HG02885 (cell line): ENCODE measurements around the gene GATAD2A.

ENCODE experiments used
- ATAC-seq: cut with Tn5 transposase; IDR thresholded peaks from one replicate; pipeline ENCODE4 v1.9.1; 2021; ENCODE audit warnings: mild to moderate bottlenecking; ENCODE audit not compliant: unreplicated experiment, poor library complexity

GATAD2A gene

DNA sequence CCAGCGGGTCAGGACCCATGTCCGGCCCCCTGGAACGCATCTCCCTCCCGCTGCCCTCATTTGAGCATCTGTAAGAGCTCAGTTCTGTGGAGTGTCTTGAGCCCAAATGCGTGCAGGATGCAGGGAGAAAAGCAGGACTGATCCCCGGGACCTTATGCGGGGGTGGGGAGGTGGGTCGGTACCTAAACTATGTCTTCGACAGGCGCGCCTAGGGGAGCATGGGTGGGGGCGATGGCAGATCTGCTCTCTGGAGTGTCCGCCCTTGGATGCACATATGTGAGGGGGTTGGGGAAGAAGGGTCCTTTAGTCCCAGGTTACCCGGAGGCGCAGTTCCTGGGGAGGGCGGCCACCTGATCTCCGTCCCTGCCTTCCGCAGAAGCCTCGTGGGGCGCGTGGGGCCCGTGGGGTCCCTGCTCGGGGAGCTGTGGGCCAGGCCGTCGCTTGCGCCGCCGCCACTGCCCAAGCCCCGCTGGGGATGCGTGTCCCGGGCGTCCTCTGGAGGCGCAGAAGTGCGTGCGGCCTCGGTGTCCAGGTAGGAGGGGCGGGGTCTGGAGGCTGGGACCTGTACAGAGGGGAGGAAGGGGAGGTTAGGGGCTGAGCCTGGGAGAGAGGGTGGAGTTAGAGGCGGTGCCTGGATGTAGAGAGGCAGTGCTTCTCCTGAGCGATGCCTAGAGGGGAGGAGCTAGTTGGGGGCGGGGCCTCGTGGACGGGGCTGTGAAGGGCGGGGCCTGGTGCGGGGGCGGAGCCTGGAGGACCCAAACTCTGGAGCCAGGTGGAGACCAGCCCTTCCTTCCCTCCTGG lies 135.4 kb downstream of the GATAD2A start:
- peak; percentile 77 for ATAC-seq

DNA sequence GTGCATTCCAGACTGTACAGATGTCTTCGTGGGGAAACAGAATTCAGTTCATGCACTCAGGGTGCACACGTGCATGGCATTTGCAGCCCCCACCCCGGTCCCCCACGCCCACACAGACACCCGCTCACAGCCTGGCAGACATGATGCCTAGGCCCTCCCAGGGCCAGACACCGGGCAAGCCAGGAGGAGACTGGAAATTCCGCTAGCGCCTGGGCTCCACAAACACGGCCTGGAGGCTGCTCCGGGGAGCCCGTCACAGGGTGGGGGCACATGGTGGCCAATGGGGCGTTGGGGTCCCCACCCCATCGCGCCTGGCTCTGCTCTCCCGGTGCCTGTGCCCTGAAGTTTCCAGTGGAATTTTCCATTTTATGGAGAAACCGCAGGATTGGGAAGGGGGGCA lies 136.1 kb downstream of the GATAD2A start:
- no peak for ATAC-seq

DNA sequence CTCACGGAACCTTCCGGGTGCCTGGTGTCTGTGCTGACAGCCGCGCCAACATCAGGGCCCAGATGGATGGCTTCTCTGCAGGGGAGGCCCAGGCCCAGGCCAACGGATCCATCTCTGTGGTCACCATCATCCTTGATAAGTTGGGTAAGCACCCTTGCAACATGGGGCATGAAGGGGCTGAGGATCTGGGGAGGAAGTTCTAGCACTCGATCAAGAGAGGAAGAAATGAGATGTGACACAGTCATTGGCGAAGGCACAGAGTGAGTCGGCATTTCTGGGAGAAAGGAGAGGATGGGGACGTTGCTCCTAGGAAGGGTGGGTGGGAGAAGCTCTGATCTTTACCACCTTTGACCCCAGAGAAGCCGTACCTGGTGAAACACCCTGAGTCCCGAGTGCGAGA lies 137.0 kb downstream of the GATAD2A start:
- ATAC-seq: no peak

DNA sequence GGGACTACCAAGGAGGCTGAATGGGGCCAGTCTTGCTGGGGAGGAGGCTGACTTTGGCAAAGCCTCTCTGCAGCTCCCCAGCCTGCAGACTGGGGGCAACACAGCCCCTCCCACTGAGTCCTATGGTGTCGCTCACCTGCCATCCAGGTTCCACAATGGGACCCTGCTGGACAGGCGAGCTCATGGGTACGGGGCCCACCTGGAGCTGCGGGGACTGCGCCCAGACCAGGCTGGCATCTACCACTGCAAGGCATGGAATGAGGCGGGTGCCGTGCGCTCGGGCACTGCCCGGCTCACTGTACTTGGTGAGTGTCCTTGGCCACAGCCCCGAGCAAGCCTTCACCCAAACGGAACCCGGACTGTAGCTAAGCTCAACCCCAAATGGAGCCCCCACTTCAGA lies 137.6 kb downstream of the GATAD2A start:
- ATAC-seq: no peak

DNA sequence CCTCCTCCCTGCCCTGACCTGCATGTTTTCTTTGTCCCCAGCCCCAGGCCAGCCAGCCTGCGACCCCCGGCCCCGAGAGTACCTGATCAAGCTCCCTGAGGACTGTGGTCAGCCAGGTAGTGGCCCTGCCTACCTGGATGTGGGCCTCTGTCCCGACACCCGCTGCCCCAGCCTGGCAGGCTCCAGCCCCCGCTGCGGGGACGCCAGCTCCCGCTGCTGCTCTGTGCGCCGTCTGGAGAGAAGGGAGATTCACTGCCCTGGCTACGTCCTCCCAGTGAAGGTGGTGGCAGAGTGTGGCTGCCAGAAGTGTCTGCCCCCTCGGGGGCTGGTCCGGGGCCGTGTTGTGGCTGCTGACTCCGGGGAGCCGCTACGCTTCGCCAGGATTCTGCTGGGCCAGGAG lies 138.2 kb downstream of the GATAD2A start:
- no peak for ATAC-seq

DNA sequence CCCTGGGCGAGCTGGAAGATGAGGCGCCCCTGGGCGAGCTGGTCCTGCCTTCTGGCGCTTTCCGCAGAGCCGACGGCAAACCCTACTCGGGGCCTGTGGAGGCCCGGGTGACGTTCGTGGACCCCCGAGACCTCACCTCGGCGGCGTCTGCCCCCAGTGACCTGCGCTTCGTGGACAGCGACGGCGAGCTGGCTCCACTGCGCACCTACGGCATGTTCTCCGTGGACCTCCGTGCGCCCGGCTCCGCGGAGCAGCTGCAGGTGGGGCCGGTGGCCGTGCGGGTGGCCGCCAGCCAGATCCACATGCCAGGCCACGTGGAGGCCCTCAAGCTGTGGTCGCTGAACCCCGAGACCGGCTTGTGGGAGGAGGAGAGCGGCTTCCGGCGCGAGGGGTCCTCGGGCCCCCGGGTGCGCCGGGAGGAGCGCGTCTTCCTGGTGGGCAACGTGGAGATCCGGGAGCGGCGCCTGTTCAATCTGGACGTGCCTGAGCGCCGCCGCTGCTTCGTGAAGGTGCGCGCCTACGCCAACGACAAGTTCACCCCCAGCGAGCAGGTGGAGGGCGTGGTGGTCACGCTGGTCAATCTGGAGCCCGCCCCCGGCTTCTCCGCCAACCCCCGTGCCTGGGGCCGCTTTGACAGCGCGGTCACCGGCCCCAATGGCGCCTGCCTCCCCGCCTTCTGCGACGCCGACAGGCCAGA lies 138.9 kb downstream of the GATAD2A start:
- no peak for ATAC-seq

DNA sequence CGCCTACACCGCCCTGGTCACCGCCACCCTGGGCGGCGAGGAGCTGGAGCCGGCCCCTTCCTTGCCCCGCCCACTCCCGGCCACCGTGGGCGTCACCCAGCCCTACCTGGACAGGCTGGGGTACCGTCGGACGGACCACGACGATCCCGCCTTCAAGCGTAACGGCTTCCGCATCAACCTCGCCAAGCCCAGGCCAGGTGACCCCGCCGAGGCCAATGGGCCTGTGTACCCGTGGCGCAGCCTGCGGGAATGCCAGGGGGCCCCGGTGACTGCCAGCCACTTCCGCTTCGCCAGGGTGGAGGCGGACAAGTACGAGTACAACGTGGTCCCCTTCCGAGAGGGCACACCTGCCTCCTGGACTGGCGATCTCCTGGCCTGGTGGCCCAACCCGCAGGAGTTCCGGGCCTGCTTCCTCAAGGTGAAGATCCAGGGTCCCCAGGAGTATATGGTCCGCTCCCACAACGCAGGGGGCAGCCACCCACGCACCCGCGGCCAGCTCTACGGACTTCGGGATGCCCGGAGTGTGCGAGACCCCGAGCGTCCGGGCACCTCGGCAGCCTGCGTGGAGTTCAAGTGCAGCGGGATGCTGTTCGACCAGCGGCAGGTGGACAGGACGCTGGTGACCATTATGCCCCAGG lies 139.6 kb downstream of the GATAD2A start:
- ATAC-seq: no peak

DNA sequence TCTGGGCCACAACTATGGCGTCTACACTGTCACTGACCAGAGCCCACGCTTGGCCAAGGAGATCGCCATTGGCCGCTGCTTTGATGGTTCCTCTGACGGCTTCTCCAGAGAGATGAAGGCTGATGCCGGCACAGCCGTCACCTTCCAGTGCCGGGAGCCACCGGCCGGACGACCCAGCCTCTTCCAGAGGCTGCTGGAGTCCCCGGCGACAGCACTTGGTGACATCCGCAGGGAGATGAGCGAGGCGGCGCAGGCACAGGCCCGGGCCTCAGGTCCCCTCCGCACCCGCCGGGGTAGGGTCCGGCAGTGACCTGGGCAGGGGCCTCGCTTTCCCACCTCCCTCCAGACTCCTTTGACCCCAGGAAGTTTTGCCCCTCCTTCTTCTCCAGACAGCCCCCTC lies 140.2 kb downstream of the GATAD2A start:
- ATAC-seq: no peak

DNA sequence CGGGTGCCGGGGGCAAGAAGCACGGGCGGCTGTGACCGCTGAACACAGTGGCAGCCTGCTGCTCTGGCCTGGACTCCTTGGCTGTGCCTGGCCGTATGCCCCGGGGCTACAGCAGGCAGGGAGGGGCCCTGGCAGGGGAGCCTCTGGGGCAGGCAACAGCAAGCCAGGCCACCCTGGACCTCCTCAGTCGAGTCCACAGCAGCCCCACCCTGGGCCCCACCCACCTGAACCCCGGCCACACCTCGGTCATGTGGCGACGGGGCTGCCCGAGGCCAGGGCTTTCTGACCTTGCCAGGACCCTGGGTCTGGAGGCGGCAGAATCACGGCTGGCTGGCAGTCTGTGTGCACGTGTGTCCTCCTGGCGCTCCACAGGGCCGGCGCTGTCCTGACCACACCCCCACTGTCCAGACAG lies 141.3 kb downstream of the GATAD2A start:
- ATAC-seq: no peak

DNA sequence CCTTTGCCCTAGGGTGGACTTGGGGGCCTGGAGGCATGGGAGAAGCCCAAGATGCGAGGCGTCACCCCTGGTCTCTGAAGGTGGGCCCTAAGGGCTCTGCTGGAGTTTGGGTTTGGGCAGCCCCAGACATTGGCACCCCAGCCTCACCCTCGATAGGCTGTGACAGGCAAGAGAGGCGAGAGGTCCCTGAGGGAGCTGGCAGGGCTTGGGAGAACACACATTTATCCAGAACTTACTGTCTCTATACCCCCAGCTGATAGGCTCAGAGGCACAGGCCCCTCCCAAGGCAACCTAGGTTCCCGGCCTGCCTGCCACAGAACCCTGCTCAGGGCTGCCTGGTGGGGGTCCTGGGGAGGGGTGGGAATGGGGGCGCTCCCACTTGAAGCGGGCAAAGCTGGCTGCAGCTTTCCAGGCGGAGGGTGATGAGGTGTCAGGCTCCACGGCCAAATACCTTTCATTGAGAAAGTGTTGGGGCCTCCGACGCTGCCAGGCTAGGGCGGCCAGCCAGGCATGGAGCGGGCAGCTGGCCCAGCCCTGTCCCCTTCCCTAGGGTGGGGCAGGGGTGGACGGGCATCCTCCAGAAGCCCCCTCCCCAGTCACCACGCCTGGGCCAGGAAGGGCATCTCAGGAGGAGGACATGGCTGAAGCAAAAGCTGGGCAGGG lies 142.3 kb downstream of the GATAD2A start:
- no peak for ATAC-seq

DNA sequence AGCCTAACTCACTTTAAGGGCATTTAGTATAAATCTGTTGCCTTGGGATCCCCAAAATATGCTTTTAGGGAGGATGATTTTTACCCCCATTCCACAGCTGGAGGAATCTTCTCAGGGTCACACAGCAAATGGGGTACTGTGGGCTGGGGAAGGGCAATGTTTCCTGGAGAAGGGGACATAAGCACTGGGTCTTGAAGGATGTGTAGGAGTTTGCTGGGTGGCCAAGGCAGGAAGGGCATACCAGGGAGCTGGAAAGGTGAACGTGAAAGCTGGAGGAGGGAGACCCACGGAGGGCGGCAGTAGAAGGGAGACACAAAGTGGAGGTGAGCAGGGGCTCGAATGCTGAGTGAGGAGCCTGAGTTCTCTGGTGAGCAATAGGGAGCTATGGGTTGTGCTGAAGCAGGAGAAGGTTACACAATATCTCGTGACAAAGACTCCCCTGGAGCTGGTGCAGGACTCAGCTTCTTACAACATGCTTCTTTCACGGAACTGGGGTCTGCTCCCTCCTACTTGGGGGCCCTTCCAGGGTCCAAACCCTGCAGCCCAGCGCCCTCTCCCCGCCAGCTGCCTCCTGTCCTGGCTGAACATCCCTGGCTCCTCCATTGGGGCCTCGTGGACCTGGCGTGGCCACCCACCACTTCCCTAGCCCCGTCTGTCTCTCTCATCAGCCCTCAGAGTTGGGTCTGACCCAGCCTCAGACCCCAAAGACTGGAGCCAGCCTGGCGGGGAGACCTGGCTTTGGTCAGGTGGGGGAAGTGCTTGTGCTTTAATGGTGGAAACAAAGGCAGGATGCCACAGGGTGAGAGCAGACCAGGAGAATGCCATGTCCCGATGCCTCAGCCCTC lies 143.7 kb downstream of the GATAD2A start:
- ATAC-seq: no peak

DNA sequence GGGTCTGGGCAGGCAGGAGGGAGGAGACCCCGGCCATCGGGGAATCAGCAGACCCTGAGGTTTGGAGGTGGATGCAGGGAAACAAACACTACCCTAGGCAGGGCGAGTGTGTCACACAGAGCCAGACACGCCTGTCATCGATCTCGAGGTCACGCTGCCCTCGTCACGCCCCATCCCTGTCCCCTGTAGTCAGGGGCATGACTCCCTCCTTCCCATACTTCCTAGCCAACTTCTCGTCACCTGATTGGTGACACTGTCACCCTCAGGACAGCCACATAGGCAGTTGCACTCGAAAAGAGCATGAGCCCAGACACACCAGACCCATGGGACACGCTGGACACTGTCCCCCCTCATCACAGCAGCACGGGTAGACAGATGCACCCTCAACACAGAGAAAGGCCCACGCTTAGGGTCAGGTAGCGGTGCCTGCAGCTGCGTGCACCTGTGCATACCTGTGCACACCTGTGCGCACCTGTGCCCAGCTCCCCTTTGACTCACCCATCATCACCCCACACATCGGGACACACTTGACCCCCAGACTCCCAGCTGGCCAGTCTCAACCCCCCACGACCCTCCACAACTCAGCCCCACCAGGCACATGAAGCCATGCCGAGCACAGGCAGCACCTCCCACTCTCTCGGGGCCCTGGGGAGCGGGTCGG lies 144.5 kb downstream of the GATAD2A start:
- no peak for ATAC-seq

DNA sequence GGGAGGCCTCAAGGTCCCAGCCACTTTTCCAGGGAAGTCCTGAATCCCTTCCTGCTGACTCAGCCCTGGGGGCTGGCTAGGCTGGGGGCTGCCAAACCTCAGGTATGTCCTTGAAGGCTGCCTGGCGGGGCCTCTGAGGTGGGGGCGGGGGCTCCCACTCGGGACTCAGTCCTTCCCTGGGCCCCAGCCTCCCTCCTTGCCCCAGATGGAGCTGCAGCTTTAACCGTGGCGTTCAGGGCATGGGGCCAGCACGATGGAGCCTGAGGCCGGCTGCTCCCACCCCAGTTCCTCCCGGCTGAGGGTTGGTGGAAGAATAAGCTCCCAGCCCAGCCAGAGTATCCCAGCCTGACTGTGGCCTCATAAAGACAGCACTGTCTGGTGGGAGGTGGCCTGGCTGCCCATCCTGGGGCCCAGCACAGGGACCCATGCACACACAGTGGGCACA lies 145.0 kb downstream of the GATAD2A start:
- ATAC-seq: no peak

DNA sequence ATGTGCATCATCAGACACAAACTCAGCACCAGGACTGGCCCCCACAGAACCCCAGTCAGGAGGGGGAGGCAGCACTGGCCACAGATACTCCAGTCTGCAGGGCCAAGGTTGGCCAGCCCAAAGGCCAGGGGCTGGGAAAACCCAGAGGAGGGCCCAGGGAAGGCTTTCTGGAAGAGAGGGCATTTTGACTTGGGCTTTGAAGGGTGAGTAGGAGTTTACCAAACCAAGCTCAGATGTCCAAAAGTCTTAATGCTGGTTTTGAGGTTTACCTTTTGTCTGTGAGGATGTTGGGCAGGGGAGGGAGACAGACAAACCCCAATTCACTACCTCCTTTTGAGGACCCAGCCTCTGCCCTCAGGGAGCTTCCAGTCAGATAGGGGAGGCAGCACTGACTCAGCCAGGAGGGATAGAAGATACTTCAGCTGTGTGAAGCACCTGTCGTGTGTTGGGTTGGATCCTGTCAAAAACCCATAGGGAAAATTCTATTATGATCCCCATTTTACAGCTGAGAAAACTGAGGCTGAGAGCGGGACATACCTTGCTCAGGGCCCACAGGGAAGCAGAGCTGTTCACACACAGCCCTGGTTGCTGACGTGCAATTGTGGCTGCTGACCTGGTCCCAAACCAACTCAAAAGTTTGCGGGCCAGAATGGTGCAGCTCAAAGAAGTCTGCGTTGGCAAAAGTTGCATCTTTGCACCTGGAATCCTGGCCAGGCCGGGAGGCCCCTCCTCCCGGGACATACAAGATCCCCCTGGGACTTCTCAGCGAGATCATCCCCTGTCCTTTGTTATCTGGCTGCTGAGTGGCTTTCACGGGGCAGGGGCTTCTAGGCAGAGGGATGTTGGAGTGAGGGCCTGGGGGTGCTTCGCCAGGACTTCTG lies 145.7 kb downstream of the GATAD2A start:
- no peak for ATAC-seq

DNA sequence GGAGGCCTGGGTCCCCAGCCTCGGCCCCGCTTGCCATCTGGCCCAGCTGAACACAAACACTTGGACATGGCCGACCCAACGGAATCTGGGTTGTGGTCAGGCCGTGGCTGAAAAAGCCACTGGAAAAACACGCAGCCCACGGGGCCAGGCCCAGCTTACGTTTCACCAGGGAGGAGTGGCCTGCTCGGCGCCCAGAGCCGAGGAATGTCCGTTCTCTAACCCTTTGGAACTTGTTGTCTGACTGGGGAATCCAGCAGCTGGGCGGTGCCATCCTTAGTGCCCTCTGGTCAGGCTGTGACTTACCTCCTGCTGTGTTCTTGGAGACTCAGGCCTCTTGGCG lies 146.3 kb downstream of the GATAD2A start:
- no peak for ATAC-seq

DNA sequence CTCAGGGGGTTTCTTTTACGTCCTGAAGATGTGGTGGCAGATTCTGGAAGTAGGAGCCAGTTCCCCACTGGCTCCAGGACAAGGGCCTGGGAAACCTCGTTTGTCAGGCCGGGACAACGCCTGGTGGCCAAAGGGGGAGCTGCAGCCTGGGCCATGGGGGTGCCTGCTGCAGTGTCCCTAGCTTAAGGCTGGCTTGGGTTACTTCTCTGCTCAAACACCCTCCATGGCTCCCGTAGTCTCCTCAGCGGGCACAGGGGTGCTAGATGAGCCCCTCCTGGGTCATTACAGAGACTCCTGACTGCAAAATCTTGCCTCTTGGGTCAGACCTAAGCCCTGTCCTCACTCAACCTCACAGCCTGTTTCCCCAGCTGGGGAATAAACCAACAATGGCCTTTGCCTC lies 147.3 kb downstream of the GATAD2A start:
- ATAC-seq: no peak

DNA sequence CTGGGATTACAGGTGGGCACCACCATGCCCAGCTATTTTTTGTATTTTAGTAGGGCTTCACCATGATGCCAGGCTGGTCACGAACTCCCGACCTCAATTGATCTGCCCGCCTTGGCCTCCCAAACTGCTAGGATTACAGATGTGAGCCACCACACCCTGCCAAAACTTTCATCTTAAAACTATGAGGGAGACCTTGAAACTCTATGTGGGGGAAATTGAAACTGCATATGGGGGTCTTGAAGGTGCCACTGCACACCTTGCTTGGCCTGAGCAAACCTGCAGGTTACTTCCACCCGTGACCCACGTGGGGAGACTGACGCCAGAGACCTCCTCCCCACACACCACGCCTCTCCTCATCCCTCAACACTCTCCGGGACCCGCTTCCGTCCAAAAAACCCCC lies 148.2 kb downstream of the GATAD2A start:
- no peak for ATAC-seq
